Ishikawa (cell line): ENCODE results near the gene POLR1A.

Source experiments
- CEBPB ChIP-seq: IDR thresholded peaks from 2 replicates; pipeline ENCODE4 v1.6.1; 2012
- CREB1 ChIP-seq: IDR thresholded peaks from 2 replicates; pipeline ENCODE4 v1.6.1; 2012; ENCODE audit warnings: low read depth
- EGR1 ChIP-seq: IDR thresholded peaks from 2 replicates; pipeline ENCODE4 v1.6.1; 2012
- EP300 ChIP-seq: IDR thresholded peaks from 2 replicates; pipeline ENCODE4 v1.6.1; 2012; ENCODE audit warnings: borderline replicate concordance
- FOXM1 ChIP-seq: IDR thresholded peaks from 2 replicates; pipeline ENCODE4 v1.6.1; 2012; ENCODE audit warnings: low read depth, borderline replicate concordance
- NFIC ChIP-seq: IDR thresholded peaks from 2 replicates; pipeline ENCODE4 v1.6.1; 2012
- RAD21 ChIP-seq: IDR thresholded peaks from 2 replicates; pipeline ENCODE4 v1.6.1; 2012; ENCODE audit warnings: low read depth
- REST ChIP-seq: IDR thresholded peaks from 2 replicates; pipeline ENCODE4 v1.6.1; 2012; ENCODE audit warnings: low read depth, mild to moderate bottlenecking
- TAF1 ChIP-seq: IDR thresholded peaks from 2 replicates; pipeline ENCODE4 v1.6.1; 2012; ENCODE audit warnings: low read depth, mild to moderate bottlenecking
- TCF12 ChIP-seq: IDR thresholded peaks from 2 replicates; pipeline ENCODE4 v1.6.1; 2012; ENCODE audit warnings: low read depth
- TEAD4 ChIP-seq: IDR thresholded peaks from 2 replicates; pipeline ENCODE4 v1.6.1; 2012
- USF1 ChIP-seq: IDR thresholded peaks from 2 replicates; pipeline ENCODE4 v1.6.1; 2012
- YY1 ChIP-seq: IDR thresholded peaks from 2 replicates; pipeline ENCODE4 v1.6.1; 2012; ENCODE audit warnings: low read depth
- ZBTB7A ChIP-seq: IDR thresholded peaks from 2 replicates; pipeline ENCODE4 v1.6.1; 2012; ENCODE audit warnings: low read depth
- TF ChIP-seq, protein P1 (sequence below): IDR thresholded peaks from 2 replicates; pipeline ENCODE4 v1.6.1; 2012

Gene POLR1A

DNA sequence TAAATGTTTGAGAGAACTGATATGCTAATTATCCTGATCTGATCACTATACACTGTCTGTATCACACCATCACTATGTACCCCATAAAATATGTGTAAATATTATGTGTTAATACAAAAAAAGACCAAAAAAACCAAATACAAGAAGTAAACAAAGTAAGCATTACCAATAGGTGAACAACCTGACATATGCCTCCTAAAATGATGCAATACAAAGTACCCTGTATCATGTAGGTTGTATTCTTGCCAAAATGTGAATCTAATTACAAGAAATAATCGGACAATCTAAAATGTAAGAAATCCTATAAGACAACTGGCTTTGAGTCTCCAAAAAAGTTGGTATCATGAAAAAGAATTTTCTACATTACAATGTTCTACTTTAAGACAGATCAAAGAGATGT is 7.8 kb downstream of the POLR1A start:
- TF ChIP-seq CEBPB (no peak), REST (no peak), YY1 (no peak), USF1 (no peak), CREB1 (no peak), FOXM1 (no peak), EP300 (no peak), ZBTB7A (no peak), RAD21 (no peak), TCF12 (no peak), TAF1 (no peak), TEAD4 (no peak)
- TF ChIP-seq, protein P1, sequence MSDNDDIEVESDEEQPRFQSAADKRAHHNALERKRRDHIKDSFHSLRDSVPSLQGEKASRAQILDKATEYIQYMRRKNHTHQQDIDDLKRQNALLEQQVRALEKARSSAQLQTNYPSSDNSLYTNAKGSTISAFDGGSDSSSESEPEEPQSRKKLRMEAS = no peak

DNA sequence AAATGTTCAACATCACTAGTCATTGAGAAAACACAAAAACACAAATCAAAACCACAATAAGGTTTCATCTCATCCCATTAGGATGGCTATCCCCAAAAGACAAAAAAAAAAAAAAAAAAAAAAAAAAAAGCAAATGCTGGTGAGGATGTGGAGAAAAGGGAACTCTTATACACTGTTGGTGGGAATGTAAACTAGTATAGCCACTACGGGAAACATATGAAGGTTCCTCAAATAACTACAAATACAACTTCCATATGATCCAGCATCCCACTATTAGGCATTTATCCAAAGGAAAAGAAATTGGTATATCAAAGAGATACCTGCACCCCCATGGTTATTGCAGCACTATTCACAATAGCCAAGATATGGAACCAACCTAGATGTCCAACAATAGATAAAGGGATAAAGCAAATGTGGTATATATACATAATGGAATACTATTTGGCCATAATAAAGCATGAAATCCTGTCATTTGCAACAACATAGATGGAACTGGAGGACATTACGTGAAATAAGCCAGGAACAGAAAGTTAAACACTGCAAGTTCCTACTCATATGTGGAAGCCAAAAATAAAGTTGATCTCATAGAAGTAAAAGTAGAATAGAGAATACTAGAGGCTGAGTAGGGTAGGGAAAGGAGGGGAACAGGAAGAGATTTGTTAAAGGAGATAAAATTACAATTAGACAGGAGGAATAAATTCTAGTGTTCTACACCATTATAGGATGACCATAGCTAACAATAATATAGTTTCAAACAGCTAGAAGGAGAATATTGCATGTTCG is 8.4 kb downstream of the POLR1A start:
- TF ChIP-seq TEAD4 (no peak), RAD21 (no peak), YY1 (no peak), ZBTB7A (no peak), REST (no peak), FOXM1 (no peak), CEBPB (no peak), NFIC (no peak), CREB1 (no peak), TCF12 (no peak), EP300 (no peak)
- TF ChIP-seq, protein P1 = no peak

GRCh38 chr2:86094229-86094628 is 11.5 kb downstream of the POLR1A start:
- TF ChIP-seq, protein P1 = no peak
- TF ChIP-seq RAD21 = no peak
- no peak for TF ChIP-seq TEAD4
- no peak for TF ChIP-seq REST
- TF ChIP-seq CEBPB = no peak
- no peak for TF ChIP-seq TAF1
- TF ChIP-seq FOXM1 = no peak
- no peak for TF ChIP-seq CREB1
- no peak for TF ChIP-seq USF1
- TF ChIP-seq NFIC = no peak
- TF ChIP-seq EGR1 = no peak
- TF ChIP-seq EP300 = no peak
- no peak for TF ChIP-seq ZBTB7A
- no peak for TF ChIP-seq TCF12
- TF ChIP-seq YY1 = no peak
